Kidney (tissue), 14 donors: Measurements from ENCODE around the gene ZNF341. TPM values are rescaled to one million over a fixed set of nuclear protein-coding genes. Genes with fewer than 3 reads are reported as not detected.

ENCODE experiments used
- DNase-seq, 5 donors: peaks; one replicate each; pipeline ENCODE4 v3.0.0-alpha.2; 2013 to 2020
- FAIRE-seq: peaks from 2 replicates; lab custom pipeline; 2012; peaks lifted over from hg19 to GRCh38; lab: Jason Lieb, UNC
- H3K27ac ChIP-seq, 2 donors: one replicate each; pipeline ENCODE4 v1.7.0; 2013; ENCODE audit warnings: low read depth in 2 of 2, low read length in 2 of 2, inconsistent platforms in 1 of 2
- H3K27me3 ChIP-seq: one replicate; pipeline ENCODE4 v1.7.1; 2013; ENCODE audit warnings: low read length, inconsistent platforms; ENCODE audit not compliant: control insufficient read depth, insufficient read depth
- H3K36me3 ChIP-seq, 3 donors: one replicate each; pipeline versions ENCODE4 v1.7.0 to v1.7.1; 2013; ENCODE audit warnings: low read length in 3 of 3, control low read depth in 1 of 3, inconsistent platforms in 1 of 3; ENCODE audit not compliant: insufficient read depth in 3 of 3, control insufficient read depth in 2 of 3
- H3K4me1 ChIP-seq, 3 donors: one replicate each; pipeline versions ENCODE4 v1.7.0 to v1.7.1; 2013; ENCODE audit warnings: low read length in 3 of 3, inconsistent platforms in 1 of 3, low read depth in 1 of 3; ENCODE audit not compliant: control insufficient read depth in 2 of 3, insufficient read depth in 2 of 3
- H3K4me3 ChIP-seq, 3 donors: one replicate each; pipeline versions ENCODE4 v1.7.0 to v1.8.1; 2013; ENCODE audit warnings: low read length in 3 of 3, control low read depth in 1 of 3, inconsistent platforms in 1 of 3
- H3K9ac ChIP-seq, 3 donors: one replicate each; pipeline versions ENCODE4 v1.7.0 to v1.7.1; 2013; ENCODE audit warnings: low read length in 3 of 3, control low read depth in 1 of 3, inconsistent platforms in 1 of 3
- H3K9me3 ChIP-seq, 3 donors: one replicate each; pipeline versions ENCODE4 v1.7.0 to v1.7.1; 2013; ENCODE audit warnings: low read length in 3 of 3, control low read depth in 1 of 3, inconsistent platforms in 1 of 3; ENCODE audit not compliant: control insufficient read depth in 2 of 3, insufficient read depth in 1 of 3
- intact Hi-C: fragments of 100-400 bp; cut with DNase I; formaldehyde crosslinking; loops from one replicate; pipeline ENCODE4 v1.11.1; 2022
- polyA plus RNA-seq: library from polyadenylated mRNA; stranded (reverse); fragments of 350-450 nt; fragmentation: Illumina TruSeq; extraction: RNeasy Lipid Tissue Mini Kit (QIAGEN cat#74804); gene quantifications from one replicate; pipeline ENCODE4 v1.2.3, GENCODE V29; 2014; ENCODE audit warnings: low read depth, low replicate concordance; ENCODE audit not compliant: insufficient read depth
- total RNA-seq: library from RNA; stranded (reverse); fragmentation: NEBNext Ultra II Directional; extraction: Animal tissue kit (Norgen Biotek cat#: 25700); gene quantifications from one replicate; pipeline ENCODE4 v1.2.1, GENCODE V29; 2021
- TF ChIP-seq, protein P1 (sequence below): IDR thresholded peaks from 3 replicates; pipeline ENCODE4 v1.5.1; 2012; ENCODE audit warnings: mild to moderate bottlenecking, moderate library complexity, borderline replicate concordance; ENCODE audit not compliant: insufficient read depth; ENCODE audit errors: extremely low read depth
- donor health status: control.
- donor health status: control.
- donor health status: control.
- donor health status: control.
- donor health status: control.
- donor health status: DM: yes; HTN: yes; CAD: no.
- donor health status: Normal renal cell carcinoma (clear cell type).

The ZNF341 gene
- total and polyA plus RNA-seq, 2 donors from 2014 or later, result 1.5 to 2.6 TPM

- Histone ChIP-seq H3K9ac (no peak overlapping the region), H3K36me3 (no peaks in the 10 kb centered on the region), H3K27me3 (no peaks in the 10 kb centered on the region), H3K4me1 (peaks cover 0 to 25% (median 19%) of the 10 kb centered on the region in 3 donors), H3K9me3 (no peaks in the 10 kb centered on the region), H3K4me3 (no peak overlapping the region), H3K27ac (no peak overlapping the region)
- FAIRE-seq, result no peak
- TF ChIP-seq, protein P1, sequence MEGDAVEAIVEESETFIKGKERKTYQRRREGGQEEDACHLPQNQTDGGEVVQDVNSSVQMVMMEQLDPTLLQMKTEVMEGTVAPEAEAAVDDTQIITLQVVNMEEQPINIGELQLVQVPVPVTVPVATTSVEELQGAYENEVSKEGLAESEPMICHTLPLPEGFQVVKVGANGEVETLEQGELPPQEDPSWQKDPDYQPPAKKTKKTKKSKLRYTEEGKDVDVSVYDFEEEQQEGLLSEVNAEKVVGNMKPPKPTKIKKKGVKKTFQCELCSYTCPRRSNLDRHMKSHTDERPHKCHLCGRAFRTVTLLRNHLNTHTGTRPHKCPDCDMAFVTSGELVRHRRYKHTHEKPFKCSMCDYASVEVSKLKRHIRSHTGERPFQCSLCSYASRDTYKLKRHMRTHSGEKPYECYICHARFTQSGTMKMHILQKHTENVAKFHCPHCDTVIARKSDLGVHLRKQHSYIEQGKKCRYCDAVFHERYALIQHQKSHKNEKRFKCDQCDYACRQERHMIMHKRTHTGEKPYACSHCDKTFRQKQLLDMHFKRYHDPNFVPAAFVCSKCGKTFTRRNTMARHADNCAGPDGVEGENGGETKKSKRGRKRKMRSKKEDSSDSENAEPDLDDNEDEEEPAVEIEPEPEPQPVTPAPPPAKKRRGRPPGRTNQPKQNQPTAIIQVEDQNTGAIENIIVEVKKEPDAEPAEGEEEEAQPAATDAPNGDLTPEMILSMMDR, result no peak
- no peak for DNase-seq
- intact Hi-C loops, result no loop called here
Measured at GRCh38 chr20:33837096-33837830, 105.5 kb downstream of the ZNF341 start.

- TF ChIP-seq, protein P1, result no peak
- intact Hi-C loops, result no loop called here
- no peak overlapping the region for H3K9ac ChIP-seq
- H3K4me1 ChIP-seq, result peaks cover 0 to 25% (median 20%) of the 10 kb centered on the region in 3 donors
- no peaks in the 10 kb centered on the region for H3K9me3 ChIP-seq
- H3K27ac ChIP-seq, result no peak overlapping the region
- no peaks in the 10 kb centered on the region for H3K36me3 ChIP-seq
- DNase-seq, result no peak
- no peaks in the 10 kb centered on the region for H3K27me3 ChIP-seq
- no peak overlapping the region for H3K4me3 ChIP-seq
- no peak for FAIRE-seq
Measured at GRCh38 chr20:33838035-33838864, 106.5 kb downstream of the ZNF341 start.

DNA sequence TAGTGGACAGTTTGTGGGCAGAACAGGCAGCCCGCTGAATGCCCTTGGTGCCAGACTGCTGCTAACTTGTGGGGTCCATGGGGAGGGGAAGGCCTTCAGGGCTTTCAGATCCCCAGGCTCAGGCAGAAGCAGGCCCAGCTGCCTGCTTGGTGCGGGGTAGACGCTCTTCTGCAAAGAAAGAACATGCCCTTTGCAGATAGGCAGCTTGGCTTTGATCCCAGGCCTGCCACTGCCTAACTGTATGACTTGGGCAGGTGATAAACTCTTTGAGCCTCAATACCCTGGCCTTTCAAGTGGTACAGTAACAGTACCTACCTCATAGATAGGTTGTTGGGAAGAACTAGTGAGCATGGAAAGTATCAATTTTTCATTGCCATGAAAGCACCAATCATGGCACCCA, 107.8 kb downstream of the ZNF341 start:
- no peak overlapping the region for H3K27ac ChIP-seq
- no peaks in the 10 kb centered on the region for H3K9me3 ChIP-seq
- H3K27me3 ChIP-seq, result no peaks in the 10 kb centered on the region
- H3K9ac ChIP-seq, result no peak overlapping the region
- TF ChIP-seq, protein P1, result no peak
- DNase-seq (no peak), FAIRE-seq (no peak)
- intact Hi-C loops, result no loop called here
- H3K4me1 ChIP-seq, result peaks cover 0 to 28% (median 22%) of the 10 kb centered on the region in 3 donors
- H3K36me3 ChIP-seq, result no peaks in the 10 kb centered on the region
- H3K4me3 ChIP-seq, result no peak overlapping the region
